HL-60/S4 (cell line): ENCODE results near the gene HES4.

Experiments used
- in situ Hi-C: fragments of 300-500 bp; cut with MboI; formaldehyde crosslinking; loops from 2 replicates; pipeline ENCODE4 v1.14.3; 2022; ENCODE audit warnings: low sequenced_read_pairs

The HES4 gene

DNA sequence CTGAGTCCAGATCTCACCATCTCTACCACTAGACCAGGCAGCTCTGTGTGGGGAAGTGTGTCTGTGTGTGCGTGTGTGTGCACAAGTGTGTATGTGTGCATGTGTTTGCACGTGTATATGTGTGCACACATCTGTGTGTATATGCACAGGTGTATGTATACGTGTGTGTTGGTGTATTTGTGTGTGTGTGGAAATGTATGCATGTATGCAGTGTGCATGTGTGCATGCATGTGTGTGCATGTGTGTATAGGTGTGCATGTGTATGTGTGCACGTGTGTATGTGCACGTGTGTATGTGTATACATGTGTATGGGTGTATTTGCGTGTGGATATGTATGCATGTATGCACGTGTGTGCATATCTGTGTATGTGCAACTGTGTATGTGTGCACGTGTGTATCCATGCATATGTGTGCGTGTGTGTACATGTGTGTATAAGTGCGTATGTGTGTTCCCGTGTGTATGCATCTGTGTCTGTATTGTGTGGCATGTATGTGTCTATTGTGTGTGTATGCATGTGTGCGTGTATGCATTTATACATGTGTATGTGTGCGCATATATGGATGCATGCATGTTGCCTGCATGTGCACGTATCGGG lies 30.5 kb downstream of the HES4 start:
- in situ Hi-C loops = no loop called here

DNA sequence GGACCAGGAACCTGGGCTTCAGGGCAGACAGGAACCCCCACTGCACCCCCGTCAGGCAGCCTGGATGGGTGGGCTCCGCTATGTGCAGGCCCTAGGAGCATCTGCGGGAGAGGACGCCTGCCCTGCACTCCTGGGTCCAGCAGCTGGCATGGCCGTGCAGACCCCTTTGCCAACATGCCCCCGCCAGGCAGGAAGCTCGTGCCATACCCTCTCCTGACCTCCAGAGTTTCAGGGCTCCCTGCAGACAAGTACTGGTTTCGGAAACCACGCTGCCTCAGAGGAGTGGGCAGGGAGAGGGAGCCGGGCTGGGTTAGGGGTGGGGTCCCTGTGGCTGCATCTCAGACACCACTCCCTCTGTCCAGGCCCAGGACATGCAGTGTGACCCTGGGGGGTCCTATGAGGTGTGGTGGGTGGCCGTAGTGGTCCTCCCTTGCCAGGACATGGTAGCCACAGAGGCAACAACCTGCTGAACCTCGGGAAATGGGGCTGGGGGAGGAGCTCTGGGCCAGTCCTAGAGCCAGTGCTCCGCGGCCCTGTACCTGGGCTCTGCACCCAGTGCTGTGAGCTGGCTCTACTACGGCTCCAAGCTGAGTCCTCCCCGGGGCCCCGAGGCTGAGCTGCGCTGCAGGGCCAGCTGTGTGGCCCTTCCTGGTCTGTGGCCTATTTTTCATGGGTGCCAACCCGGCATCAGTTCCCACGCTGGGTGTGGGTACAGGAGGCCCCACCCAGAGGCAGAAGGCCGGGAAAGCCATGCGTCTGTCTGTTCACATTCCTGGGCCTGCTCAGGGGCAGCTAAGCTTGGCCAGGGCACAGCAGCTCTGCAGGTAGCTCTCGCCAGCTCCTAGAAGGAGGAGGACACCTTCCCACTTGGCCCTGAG lies 32.2 kb downstream of the HES4 start:
- in situ Hi-C loops = no loop called here

DNA sequence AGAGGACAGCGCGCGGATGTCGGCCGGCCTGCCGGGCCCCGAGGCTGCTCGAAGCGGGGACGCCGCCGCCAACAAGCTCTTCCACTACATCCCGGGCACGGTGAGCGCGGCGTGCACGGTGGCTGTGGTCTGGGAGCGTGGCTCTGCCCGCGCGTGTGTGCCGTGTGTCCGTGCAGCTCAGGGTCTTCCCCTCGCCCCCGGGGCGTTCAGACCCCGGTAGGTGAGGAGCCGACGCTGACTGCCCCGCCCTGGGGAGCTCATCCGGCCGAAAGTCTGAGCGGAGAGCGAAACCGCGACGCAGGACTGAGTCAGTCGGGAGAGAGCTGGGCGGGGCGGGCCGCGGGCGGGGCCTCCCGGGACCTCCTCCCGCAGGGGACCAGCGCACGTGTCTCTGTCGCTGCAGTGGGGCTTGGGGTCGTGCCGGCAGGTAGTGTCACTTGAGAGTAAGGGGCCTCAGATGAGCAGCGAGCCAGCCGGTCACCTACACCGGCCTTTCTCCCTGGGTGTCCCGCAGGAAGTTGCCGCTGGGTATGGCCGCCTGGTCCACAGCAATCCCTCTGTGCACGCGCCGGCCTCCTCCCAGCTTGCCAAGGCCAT lies 33.1 kb downstream of the HES4 start:
- in situ Hi-C loops = no loop called here

DNA sequence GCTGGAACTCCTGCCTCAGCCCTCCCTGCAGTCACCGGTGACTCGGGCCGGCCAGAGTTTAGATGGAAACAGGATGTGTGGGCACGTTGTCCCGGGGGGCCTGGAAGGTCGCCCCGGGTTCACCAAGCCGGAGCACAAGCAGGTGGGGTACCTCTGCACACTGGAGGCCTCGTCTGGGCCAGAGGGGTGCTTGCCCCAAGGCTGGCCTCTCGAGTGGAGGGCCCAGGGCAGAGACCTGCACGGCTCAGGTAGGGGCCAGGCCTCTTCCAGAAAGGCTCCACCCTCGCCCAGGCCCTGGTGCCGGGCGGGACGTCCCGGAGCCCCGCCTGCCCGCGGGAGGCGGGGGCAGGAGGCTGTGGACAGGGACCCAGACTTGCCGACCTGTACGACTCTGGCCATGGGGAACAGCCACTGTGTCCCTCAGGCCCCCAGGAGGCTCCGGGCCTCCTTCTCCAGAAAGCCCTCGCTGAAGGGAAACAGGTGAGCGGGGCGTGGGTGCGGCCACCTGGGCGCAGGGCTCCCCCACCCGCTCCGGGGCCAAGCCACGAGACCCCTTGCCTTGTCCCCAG lies 33.7 kb downstream of the HES4 start, which contains the start of gene PLEKHN1:
PLEKHN1 (plus strand) TSS at position 348 of the 569 bp plus-strand sequence; CDS start at position 398, 50 bp downstream.
- in situ Hi-C loops = no loop called here

DNA sequence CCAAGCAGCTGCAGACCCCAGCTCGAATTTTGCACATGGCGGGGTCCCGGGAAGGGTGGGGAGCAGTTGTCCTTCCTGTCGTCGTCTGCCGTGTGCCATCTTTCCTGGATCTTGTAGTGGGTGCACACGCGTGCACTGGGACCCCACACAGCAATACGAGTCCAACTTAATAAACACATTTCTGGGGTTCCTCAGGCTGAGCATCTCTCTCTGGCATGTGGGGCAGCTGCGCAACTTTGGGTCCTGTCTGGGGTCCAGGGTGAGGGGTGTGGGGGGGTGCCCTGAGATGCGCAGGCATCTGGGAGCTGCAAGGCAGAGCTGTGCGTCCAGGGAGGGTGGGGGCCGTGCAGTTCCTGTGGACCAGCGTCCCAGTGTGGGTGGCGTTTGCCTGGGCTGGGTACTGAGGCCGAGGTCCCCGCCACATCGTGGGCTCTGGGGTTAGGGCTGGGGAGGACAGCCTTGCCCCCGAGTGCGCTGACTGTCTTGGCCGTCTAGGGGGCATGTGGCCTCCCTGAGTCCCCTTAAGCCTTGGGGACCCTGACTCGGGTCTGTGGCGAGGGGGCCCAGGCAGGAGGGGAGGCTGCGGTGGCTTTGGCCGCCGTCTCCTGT lies 34.3 kb downstream of the HES4 start:
- in situ Hi-C loops = no loop called here

DNA sequence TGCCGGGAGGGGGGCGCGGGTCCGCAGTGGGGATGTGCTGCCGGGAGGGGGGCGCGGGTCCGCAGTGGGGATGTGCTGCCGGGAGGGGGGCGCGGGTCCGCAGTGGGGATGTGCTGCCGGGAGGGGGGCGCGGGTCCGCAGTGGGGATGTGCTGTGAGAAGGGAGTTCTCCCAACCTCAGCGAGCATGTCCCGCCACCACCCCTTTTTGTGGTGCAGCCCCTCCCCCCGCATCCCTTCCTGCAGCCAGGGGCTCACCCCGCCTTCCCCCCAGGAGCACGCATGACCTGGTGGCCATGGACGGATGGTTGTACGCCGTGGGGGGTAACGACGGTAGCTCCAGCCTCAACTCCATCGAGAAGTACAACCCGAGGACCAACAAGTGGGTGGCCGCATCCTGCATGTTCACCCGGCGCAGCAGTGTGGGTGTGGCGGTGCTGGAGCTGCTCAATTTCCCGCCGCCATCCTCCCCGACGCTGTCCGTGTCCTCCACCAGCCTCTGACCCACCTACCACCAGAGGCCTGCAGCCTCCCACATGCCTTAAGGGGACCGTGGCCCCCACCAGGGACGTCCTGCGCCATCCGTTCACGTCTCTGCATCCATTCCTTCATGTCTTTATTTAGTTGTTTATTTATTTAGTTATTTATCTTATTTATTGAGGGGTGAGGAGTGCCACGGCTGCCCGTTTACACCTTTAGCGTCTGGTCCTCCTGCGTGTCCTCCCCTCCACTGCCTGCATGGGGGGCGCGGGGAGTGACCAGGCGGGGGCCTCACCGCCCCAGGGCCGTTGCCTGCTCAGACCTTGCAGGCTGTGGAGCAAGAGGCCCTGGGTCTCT lies 35.0 kb downstream of the HES4 start:
- in situ Hi-C loops = no loop called here

DNA sequence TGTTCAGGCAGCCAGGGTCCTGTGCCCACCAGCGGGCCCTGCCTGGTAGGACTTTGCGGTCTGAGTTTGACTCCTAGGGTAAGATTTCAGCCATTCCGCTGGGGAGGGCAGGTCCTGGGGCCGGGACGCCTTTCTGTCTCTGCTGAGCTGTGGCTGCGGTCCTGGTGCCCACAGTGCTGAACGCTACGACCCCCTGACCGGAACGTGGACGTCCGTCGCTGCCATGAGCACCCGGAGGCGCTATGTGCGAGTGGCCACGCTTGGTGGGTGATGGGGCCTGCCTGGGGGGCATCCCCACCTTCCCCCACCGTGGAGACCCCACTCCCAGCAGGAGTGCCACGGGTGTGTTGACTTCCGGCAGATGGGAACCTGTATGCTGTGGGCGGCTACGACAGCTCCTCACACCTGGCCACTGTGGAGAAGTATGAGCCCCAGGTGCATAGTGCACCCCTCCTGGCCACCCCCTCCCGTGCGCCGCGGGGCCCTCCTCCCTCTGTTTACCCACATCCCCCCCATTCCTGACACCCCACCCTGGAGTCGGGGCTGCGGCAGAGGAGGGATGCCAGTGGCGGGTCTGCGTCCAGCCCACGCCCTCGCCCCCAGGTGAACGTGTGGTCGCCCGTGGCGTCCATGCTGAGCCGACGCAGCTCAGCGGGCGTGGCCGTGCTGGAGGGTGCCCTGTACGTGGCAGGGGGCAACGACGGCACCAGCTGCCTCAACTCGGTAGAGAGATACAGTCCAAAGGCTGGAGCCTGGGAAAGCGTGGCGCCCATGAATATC lies 36.0 kb downstream of the HES4 start:
- in situ Hi-C loops = no loop called here

DNA sequence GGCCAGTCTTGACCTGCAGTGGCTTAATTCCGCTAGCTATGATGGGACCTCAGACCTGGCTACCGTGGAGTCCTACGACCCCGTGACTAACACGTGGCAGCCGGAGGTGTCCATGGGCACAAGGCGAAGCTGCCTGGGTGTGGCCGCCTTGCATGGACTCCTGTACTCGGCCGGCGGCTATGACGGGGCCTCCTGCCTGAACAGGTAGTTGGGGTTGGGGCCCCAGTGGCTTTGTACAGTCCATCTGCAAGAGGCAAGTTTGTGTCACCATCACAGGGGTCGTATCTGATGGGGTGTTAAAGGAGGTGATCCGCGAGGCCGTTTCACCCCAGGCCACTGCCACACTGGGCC lies 36.6 kb downstream of the HES4 start:
- in situ Hi-C loops = no loop called here

DNA sequence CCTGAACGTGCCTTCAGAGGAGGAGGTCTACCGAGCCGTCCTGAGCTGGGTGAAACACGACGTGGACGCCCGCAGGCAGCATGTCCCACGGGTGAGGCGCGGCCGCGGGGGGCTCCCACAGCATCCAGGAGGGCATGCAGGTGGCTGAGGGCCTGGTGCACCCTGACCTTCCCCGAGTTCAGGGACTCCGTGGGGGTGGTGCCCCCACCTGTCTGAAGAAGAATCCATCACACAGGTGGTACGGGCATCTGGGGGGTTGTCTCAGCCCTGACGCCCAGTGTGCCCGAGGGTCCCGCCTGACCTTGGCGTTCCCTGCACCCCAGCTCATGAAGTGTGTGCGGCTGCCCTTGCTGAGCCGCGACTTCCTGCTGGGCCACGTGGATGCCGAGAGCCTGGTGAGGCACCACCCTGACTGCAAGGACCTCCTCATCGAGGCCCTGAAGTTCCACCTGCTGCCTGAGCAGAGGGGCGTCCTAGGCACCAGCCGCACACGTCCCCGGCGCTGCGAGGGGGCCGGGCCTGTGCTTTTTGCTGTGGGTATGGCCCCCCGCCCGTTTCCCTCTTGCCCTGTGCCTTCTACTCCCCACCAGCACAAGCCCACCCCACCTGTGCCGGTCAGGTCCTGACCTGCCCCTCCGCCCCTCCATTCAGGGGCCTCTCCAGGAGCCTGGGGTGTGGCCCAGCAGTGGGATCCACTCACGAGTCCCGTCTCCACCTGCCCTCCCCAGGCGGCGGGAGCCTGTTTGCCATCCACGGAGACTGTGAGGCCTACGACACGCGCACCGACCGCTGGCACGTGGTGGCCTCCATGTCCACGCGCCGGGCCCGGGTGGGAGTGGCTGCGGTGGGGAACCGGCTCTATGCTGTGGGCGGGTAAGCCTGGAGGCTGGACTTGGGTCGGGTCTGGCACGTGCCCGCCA lies 37.3 kb downstream of the HES4 start:
- in situ Hi-C loops = no loop called here

DNA sequence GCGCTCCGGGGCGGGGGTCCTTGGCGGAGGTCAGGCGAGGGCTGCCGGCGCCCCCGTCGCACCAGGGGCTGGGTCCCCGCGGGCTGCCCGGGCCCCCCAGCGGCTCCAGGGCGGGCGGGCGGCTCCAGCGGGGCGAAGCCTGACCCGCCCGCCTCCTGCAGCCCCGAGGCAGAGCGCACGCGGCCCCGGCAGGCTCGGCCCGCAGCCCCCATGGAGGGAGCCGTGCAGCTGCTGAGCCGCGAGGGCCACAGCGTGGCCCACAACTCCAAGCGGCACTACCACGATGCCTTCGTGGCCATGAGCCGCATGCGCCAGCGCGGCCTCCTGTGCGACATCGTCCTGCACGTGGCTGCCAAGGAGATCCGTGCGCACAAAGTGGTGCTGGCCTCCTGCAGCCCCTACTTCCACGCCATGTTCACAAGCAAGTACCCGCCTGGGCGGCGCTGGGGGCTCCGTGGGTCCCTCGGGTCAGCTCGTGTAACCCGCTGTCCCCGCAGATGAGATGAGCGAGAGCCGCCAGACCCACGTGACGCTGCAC lies 38.7 kb downstream of the HES4 start:
- in situ Hi-C loops = no loop called here

DNA sequence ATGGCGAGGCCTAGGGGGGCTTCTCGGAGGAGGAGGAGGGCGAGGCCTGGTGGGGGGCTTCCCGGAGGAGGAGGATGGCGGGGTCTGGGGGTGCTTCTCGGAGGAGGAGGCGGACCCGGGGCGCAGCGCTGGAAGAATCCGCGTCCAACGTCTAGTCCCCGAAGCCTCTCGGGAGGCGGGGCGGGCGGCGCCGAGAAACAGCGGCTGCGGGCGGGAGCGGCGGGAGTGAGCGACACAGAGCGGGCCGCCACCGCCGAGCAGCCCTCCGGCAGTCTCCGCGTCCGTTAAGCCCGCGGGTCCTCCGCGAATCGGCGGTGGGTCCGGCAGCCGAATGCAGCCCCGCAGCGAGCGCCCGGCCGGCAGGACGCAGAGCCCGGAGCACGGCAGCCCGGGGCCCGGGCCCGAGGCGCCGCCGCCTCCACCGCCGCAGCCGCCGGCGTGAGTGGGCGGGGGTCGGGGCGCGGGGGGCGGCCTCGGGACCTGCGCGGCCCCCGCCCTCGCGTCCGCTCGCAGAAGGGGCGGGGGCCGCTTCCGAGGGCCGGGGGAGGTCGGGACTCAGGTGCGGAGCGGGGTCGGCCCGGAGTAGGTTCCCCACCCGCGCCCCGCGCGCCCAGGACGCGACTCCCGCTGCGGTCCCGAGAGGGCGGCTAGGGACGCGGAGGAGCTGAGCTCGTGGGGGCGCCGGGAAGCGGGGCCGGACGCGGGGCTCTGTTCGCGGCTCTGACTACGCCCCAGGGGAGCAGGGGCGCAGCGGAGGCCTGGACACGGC lies 39.4 kb downstream of the HES4 start, which contains the start of gene KLHL17:
KLHL17 (plus strand) TSS at position 222 of the 769 bp plus-strand sequence; CDS start at position 332, 110 bp downstream.
- in situ Hi-C loops = no loop called here

DNA sequence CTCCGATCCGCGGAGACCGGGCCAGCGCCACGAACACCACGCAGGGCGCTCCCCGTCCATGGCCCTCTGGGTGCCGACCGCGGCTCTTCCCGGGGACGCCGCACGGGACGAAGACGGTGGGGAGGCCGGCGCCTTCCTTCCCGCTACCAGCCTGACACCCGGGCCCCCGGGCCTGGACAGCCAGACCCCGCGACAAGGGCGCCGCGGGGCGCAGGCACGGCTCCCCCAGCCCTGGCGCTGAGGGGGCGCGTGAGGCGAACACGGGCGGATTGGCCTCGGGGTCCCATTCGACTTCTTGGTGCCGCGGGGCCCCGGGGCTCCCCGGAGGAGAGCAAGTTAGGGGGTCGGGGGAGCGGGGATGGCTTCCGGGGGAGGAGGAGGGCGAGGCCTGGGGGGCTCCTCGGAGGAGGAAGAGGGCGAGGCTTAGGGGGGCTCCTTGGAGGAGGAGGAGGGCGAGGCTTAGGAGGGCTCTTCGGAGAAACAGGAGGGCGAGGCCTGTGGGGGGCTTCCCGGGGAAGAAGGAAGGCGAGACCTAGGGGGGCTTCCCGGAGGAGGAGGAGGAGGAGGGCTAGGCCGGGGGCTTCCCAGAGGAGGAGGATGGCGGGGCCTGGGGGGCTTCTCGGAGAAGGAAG lies 40.0 kb downstream of the HES4 start:
- in situ Hi-C loops = no loop called here

DNA sequence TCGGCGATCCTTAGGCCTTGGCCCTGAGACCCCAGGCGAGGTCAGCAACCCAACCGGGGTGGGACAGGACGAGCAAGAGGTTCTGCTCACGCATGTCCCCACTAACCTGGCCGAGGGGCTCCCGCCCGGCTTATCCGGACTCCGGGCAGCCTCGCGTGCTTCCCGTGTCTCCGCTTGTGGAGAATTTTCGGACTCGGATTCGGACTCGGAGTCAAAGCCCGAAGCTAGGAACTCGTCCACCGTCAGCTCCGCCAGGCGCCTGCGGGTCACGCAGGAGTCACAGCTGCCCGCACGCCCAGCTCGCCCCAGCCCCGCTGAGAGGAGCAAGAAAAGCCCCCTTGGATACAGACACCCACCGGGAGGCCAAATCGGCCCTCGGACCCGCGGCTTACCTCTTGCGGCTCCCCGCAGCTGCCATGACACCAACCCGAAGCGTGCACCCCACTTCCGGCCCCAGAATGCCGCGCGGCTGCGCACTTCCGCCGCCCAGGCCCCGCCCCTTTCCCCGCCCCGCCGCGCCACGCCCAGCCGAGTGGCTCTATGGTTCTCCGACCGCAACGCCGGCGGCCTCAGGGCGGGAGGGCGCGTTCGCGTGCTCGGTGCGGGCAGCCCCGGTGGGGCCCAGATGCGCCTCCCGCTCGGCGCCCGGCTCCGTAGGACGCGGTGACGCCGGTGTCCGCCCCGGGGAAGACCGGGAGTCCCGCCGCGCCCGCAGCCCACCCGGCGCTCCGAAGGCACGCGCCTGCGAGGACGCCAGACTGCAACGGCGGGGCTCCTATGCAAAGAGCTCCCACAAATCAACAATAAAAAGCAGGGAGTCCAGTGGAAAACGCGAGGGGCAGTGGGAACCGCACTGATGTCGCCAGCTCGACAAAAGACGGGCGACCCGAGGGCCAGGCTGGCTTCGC lies 40.8 kb downstream of the HES4 start, which contains the start of gene NOC2L:
NOC2L (minus strand) TSS at position 434 of the 908 bp plus-strand sequence; CDS start at position 418, 16 bp downstream.
- in situ Hi-C loops = no loop called here

DNA sequence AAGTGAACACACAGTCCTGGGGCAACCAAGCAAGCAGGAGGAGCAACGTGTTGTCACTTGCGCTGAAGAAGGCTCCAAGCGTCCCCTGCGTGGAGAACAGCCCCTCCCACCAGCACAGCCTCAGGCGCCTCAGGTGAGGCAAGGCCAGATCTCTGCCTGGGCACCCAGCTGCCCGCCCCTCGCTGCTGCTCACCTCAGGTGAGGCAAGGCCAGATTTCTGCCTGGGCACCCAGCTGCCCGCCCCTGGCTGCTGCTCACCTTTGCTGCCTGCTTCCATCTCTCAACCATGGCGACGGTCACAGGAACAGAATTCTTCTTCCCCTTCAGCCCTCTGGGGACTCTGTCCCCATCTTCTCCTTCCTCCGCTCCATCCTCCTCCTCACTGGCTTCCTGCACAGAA lies 43.3 kb downstream of the HES4 start:
- in situ Hi-C loops = no loop called here

DNA sequence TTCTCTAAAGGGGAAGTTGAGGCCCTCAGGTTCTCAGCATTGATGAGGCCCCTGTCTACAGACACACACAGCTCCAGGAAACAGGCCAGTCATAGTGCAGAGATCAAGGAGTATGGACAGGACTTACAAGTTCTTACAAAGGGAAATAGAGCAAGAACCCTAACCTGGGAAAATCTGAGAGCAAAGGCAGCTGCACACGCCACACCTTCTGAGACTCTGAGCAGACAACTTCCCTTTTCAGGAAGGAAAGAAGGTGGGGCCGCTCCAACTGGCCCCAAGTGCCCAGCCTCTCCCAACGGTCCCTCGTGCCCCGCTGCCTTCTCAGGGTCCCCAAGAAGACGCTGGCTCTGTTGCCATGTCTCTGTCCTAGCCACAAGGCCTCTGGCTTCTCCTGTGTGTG lies 44.4 kb downstream of the HES4 start:
- in situ Hi-C loops = no loop called here

DNA sequence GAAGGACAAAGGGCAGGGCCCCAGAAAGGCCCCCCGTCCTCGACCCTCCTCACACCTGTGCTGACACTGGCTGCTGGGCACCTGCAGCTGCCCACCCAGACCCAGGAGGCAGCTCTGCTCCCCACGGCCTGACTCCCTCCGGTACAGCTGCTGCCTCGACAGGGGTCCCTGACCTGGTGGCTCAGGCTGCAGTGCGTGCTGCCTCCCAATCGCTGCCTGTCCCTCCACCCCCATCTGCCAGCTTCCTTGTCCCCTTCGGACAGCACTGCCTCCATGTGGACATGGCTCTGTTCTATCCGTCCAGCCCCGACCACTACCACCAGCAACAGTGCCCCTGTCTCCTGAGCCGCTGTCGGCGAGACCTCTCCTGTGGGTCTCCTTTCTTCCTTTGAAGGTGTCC lies 45.0 kb downstream of the HES4 start:
- in situ Hi-C loops = no loop called here
